HepG2 (cell line): Measurements from ENCODE around the gene DDX20. TPM values are rescaled to one million over a fixed set of nuclear protein-coding genes. Genes with fewer than 3 reads are reported as not detected.
A peak's percentile ranks its signal among the peaks of the same experiment; 100 is the strongest.

Experiments used
- BATF2 ChIP-seq: sonication (generic); formaldehyde crosslinking; IDR thresholded peaks from 2 replicates; pipeline ENCODE4 v1.8.0; 2022; ENCODE audit warnings: mild to moderate bottlenecking, missing genetic modification reagents, moderate library complexity
- BORCS8-MEF2B ChIP-seq: sonication (generic); formaldehyde crosslinking; IDR thresholded peaks from 2 replicates; pipeline ENCODE4 v1.8.0; 2022; ENCODE audit warnings: mild to moderate bottlenecking, missing genetic modification reagents
- GFI1 ChIP-seq: sonication (generic); formaldehyde crosslinking; IDR thresholded peaks from 2 replicates; pipeline ENCODE4 v1.5.0; 2020; ENCODE audit warnings: missing genetic modification reagents, mild to moderate bottlenecking, borderline replicate concordance
- KDM2A ChIP-seq: sonication (generic); formaldehyde crosslinking; IDR thresholded peaks from 2 replicates; pipeline ENCODE4 v1.4.0; 2020; ENCODE audit warnings: low read depth, missing genetic modification reagents, borderline replicate concordance
- KLF12 ChIP-seq: sonication (generic); formaldehyde crosslinking; IDR thresholded peaks from 2 replicates; pipeline ENCODE4 v1.4.0; 2020; ENCODE audit warnings: missing genetic modification reagents, borderline replicate concordance
- MYNN ChIP-seq: sonication (generic); formaldehyde crosslinking; IDR thresholded peaks from 2 replicates; pipeline ENCODE4 v1.4.0; 2020; ENCODE audit warnings: mild to moderate bottlenecking, low read depth, missing genetic modification reagents
- NCOR1 ChIP-seq: fragments of 200-600 bp; sonication (generic); IDR thresholded peaks from 2 replicates; pipeline ENCODE4 v1.7.0; 2017; ENCODE audit warnings: antibody characterized with exemption, low read length, borderline replicate concordance
- PCBP2 ChIP-seq: fragments of 200-400 bp; formaldehyde crosslinking; optimal IDR thresholded peaks from 2 replicates; pipeline ENCODE3; 2018; ENCODE audit warnings: low read length, low read depth; ENCODE audit not compliant: poor library complexity, severe bottlenecking
- PHB2 ChIP-seq: fragments of 450-650 bp; IDR thresholded peaks from 2 replicates; pipeline ENCODE4 v1.6.1; 2018; ENCODE audit not compliant: partially characterized antibody
- POLR2A ChIP-seq, 2 experiments: IDR thresholded peaks; 2 replicates each; pipeline ENCODE4 v1.6.1; 2011; ENCODE audit warnings: low read depth in 2 of 2, low read length in 2 of 2, mild to moderate bottlenecking in 1 of 2, moderate library complexity in 1 of 2; ENCODE audit not compliant: insufficient read depth in 1 of 2
- RBM39 ChIP-seq: fragments of 200-400 bp; formaldehyde crosslinking; IDR thresholded peaks from one replicate; pipeline ENCODE4 v1.6.1; 2018; ENCODE audit warnings: antibody characterized with exemption, mild to moderate bottlenecking, low read depth, low read length; ENCODE audit not compliant: poor library complexity, severe bottlenecking
- SETDB1 ChIP-seq: sonication (generic); formaldehyde crosslinking; IDR thresholded peaks from 2 replicates; pipeline ENCODE4 v1.5.1; 2020; ENCODE audit warnings: missing genetic modification reagents, mild to moderate bottlenecking, borderline replicate concordance
- SUZ12 ChIP-seq: fragments of 150-350 bp; IDR thresholded peaks from 2 replicates; pipeline ENCODE4 v1.6.1; 2014; ENCODE audit warnings: low read depth, low read length
- TCF7L2 ChIP-seq: IDR thresholded peaks from 2 replicates; pipeline ENCODE4 v1.6.1; 2011; ENCODE audit warnings: mild to moderate bottlenecking, low read depth, low read length, moderate library complexity
- TEAD3 ChIP-seq: optimal IDR thresholded peaks from 2 replicates; pipeline ENCODE3; 2016; ENCODE audit warnings: borderline replicate concordance
- TFDP2 ChIP-seq: sonication (generic); formaldehyde crosslinking; IDR thresholded peaks from 2 replicates; pipeline ENCODE4 v1.4.0; 2020; ENCODE audit warnings: missing genetic modification reagents
- U2AF1 ChIP-seq: fragments of 200-400 bp; formaldehyde crosslinking; optimal IDR thresholded peaks from 2 replicates; pipeline ENCODE3; 2017; ENCODE audit warnings: mild to moderate bottlenecking, low read depth, low read length
- ZFYVE20 ChIP-seq: sonication (generic); formaldehyde crosslinking; IDR thresholded peaks from 2 replicates; pipeline ENCODE4 v1.8.0; 2023; ENCODE audit warnings: low read depth, mild to moderate bottlenecking, moderate library complexity, missing genetic modification reagents, borderline replicate concordance
- ZNF431 ChIP-seq: sonication (generic); formaldehyde crosslinking; IDR thresholded peaks from 2 replicates; pipeline ENCODE4 v1.9.0; 2022; ENCODE audit warnings: missing genetic modification reagents, low read depth, mild to moderate bottlenecking, borderline replicate concordance
- ZNF432 ChIP-seq: sonication (generic); formaldehyde crosslinking; IDR thresholded peaks from 2 replicates; pipeline ENCODE4 v1.5.0; 2020; ENCODE audit warnings: missing genetic modification reagents, mild to moderate bottlenecking, borderline replicate concordance
- ZNF446 ChIP-seq: sonication (generic); formaldehyde crosslinking; IDR thresholded peaks from 2 replicates; pipeline ENCODE4 v1.5.0; 2020; ENCODE audit warnings: mild to moderate bottlenecking, missing genetic modification reagents
- ZNF543 ChIP-seq: sonication (generic); formaldehyde crosslinking; IDR thresholded peaks from 2 replicates; pipeline ENCODE4 v1.4.0; 2020; ENCODE audit warnings: mild to moderate bottlenecking, missing genetic modification reagents
- ZNF773 ChIP-seq: sonication (generic); formaldehyde crosslinking; IDR thresholded peaks from 2 replicates; pipeline ENCODE4 v1.4.0; 2020; ENCODE audit warnings: missing genetic modification reagents, borderline replicate concordance
- ZNF776 ChIP-seq: sonication (generic); formaldehyde crosslinking; IDR thresholded peaks from 2 replicates; pipeline ENCODE4 v1.4.0; 2020; ENCODE audit warnings: mild to moderate bottlenecking, missing genetic modification reagents
- ZNF782 ChIP-seq: sonication (generic); formaldehyde crosslinking; IDR thresholded peaks from 2 replicates; pipeline ENCODE4 v1.4.0; 2020; ENCODE audit warnings: missing genetic modification reagents, mild to moderate bottlenecking, borderline replicate concordance
- ZUFSP ChIP-seq: sonication (generic); formaldehyde crosslinking; IDR thresholded peaks from 2 replicates; pipeline ENCODE4 v1.9.0; 2021; ENCODE audit warnings: missing genetic modification reagents, mild to moderate bottlenecking, borderline replicate concordance
- polyA plus RNA-seq, 8 experiments: library from polyadenylated mRNA; depleted of rRNA in 3 of 8; stranded (reverse) in 7 of 8; unstranded in 1 of 8; fragments of >200 nt; fragmentation: Illumina TruSeq in 4 of 8; extraction: Trizol in 4 of 8; gene quantifications; 2 replicates each; pipeline versions ENCODE4 v1.2.1 to v1.2.3, GENCODE V29; 2011 to 2016; ENCODE audit warnings: low read depth in 4 of 8, missing spikeins in 1 of 8, mixed read lengths in 1 of 8; ENCODE audit not compliant: insufficient read depth in 1 of 8
- total RNA-seq, 5 experiments: library from RNA; depleted of rRNA; stranded (reverse); fragments of >200 nt; fragmentation: Illumina TruSeq; extraction: Trizol; gene quantifications; 2 replicates each; pipeline ENCODE4 v1.2.3, GENCODE V29; 2016; ENCODE audit warnings: low read depth in 1 of 5

Gene DDX20
- total and polyA plus RNA-seq, 2 of the 13 experiments (the other 11 are each of a cell fraction or from before 2014, with no cell fraction given) = 4.0 to 14.3 TPM

DNA sequence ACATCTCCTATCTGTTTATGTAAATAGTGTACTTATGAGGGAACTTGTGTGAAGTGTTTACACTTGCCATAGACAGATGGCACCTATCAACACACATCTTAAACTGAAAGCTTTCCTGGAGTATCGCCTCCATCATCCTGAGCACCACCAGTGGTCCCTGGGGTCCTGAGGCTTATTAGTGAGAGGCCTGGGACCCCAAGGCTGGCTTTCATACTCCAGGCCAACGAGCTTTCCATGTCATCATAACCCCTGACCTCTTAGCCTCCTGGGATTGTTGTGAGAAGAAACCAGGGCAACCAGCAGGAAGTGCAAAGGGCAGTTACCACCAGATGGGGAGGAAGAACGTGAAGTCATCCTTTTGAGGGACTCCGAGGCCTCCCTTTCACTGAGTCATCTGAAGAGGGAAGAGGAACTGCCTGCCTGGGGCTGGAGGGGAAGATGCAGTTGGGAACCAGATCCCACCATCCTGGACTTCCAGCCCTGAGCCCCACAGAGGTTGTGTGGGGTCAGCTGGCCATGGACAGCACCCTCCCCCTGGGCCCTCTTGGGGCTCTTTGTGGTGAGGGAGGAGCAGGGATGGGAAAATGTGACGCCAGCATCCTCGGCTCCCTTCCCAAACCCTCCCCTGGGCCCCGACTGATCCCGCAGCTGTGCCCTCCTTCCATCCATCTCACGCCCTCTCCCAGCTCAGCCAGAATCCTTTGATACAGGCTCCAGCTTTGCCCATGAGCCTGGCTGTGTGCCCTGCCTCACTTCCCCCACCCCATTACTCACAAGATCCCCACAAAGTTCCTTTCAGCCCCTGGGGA lies 22.3 kb upstream of the DDX20 start (continued):
- TF ChIP-seq NCOR1 (peak; percentile 70; the same call in 1 of the 2 replicates), ZNF776 (CRISPR knock-in tag) (no peak), TEAD3 (CRISPR knock-in tag) (peak; percentile 74), TFDP2 (CRISPR knock-in tag) (0 out of 2 replicates have a peak, but pooled peaks have one; percentile 7), SUZ12 (no peak), POLR2A (IDR thresholded peaks at IDR 0.05; ENCODE audit: insufficient read depth in 1 of 2, low read depth in 2 of 2, low read length in 2 of 2) (peak in 1 of 2 experiments; percentile 49; a peak in 1 of 4 replicates), PCBP2 (no peak), GFI1 (CRISPR knock-in tag) (no peak), BORCS8-MEF2B (CRISPR knock-in tag) (no peak), ZNF782 (CRISPR knock-in tag) (no peak), ZNF432 (no peak), SETDB1 (CRISPR knock-in tag) (no peak), BATF2 (CRISPR knock-in tag) (no peak), ZNF446 (CRISPR knock-in tag) (no peak), KDM2A (CRISPR knock-in tag) (no peak; the same call in 1 of the 2 replicates), TCF7L2 (no peak), PHB2 (no peak), U2AF1 (no peak), ZUFSP (CRISPR knock-in tag) (no peak), KLF12 (CRISPR knock-in tag) (no peak), ZNF773 (CRISPR knock-in tag) (no peak), RBM39 (no peak), MYNN (CRISPR knock-in tag) (no peak), ZNF431 (CRISPR knock-in tag) (no peak), ZNF543 (CRISPR knock-in tag) (no peak), ZFYVE20 (CRISPR knock-in tag) (no peak)
